Caco-2 (cell line): ENCODE data around the gene FHOD3. TPM values are rescaled to one million over a fixed set of nuclear protein-coding genes. Genes with fewer than 3 reads are reported as not detected.
"Not testable (repeated sequence)": the region's sequence is repeated elsewhere in the genome, so short reads cannot be mapped to it uniquely, and the experiment has no call there.

Experiments
- BruUV-seq: library from RNA; stranded (reverse); fragments of 400-500 nt; replicated peaks from 2 replicates; lab custom pipeline; 2021; lab: Mats Ljungman, UMichigan
- CTCF ChIA-PET: fragments of 300-600 bp; sonication (Branson Sonifier 250); formaldehyde crosslinking; loops from one replicate; lab custom pipeline; 2022; ENCODE audit warnings: antibody characterized with exemption; lab: Charles Lee
- POLR2A ChIA-PET: fragments of 300-600 bp; sonication (Branson Sonifier 250); formaldehyde crosslinking; loops from one replicate; lab custom pipeline; 2022; ENCODE audit warnings: antibody characterized with exemption; lab: Charles Lee
- DNase-seq, 2 experiments: peaks; one replicate each; pipeline versions ENCODE4 v3.0.0 to v3.0.0-alpha.2; 2020 to 2022
- H3K27me3 ChIP-seq: replicated peaks from 2 replicates; pipeline ENCODE4 v1.6.0; 2011; ENCODE audit warnings: low read length; ENCODE audit not compliant: control insufficient read depth, insufficient read depth
- H3K36me3 ChIP-seq: 2 replicates; pipeline ENCODE4 v1.5.1; 2011; ENCODE audit warnings: low read length; ENCODE audit not compliant: control insufficient read depth, insufficient read depth
- H3K4me1 ChIP-seq: fragments of 250-450 bp; sonication (Bioruptor Pico); 2 replicates; pipeline ENCODE4 v1.5.1; 2020; ENCODE audit warnings: mild to moderate bottlenecking
- H3K4me3 ChIP-seq: 2 replicates; pipeline ENCODE4 v1.5.1; 2011; ENCODE audit warnings: low read depth, mild to moderate bottlenecking, control low read depth, low read length
- H3K9me3 ChIP-seq: fragments of 250-450 bp; sonication (Bioruptor Pico); 2 replicates; pipeline ENCODE4 v1.5.1; 2020; ENCODE audit warnings: mild to moderate bottlenecking, moderate library complexity
- H3K27ac Mint-ChIP-seq: one replicate; pipeline ENCODE4 v1.8.0; 2022; ENCODE audit warnings: mixed read lengths; ENCODE audit not compliant: unreplicated experiment
- H3K27me3 Mint-ChIP-seq: one replicate; pipeline ENCODE4 v1.8.0; 2022; ENCODE audit warnings: mixed read lengths; ENCODE audit not compliant: insufficient read depth, unreplicated experiment
- H3K36me3 Mint-ChIP-seq: one replicate; pipeline ENCODE4 v1.8.0; 2022; ENCODE audit warnings: mild to moderate bottlenecking, mixed read lengths; ENCODE audit not compliant: insufficient read depth, unreplicated experiment
- H3K4me1 Mint-ChIP-seq: one replicate; pipeline ENCODE4 v1.8.0; 2022; ENCODE audit warnings: low read depth, mixed read lengths; ENCODE audit not compliant: unreplicated experiment
- H3K4me3 Mint-ChIP-seq: one replicate; pipeline ENCODE4 v1.8.0; 2022; ENCODE audit warnings: mild to moderate bottlenecking, moderate library complexity, mixed read lengths; ENCODE audit not compliant: unreplicated experiment
- H3K9me3 Mint-ChIP-seq: one replicate; pipeline ENCODE4 v1.8.0; 2022; ENCODE audit warnings: mixed read lengths; ENCODE audit not compliant: unreplicated experiment
- intact Hi-C: fragments of 100-400 bp; cut with micrococcal nuclease; formaldehyde crosslinking; loops from one replicate; pipeline ENCODE4 v1.10.0; 2022; ENCODE audit not compliant: unreplicated experiment
- total RNA-seq: library from RNA; stranded (reverse); gene quantifications from 2 replicates; pipeline ENCODE4 v1.2.3, GENCODE V29; 2022
- TF ChIP-seq, protein P1 (sequence below), 2 experiments: fragments of 200-600 bp in 1 of 2; IDR thresholded peaks; 1 replicate in 1 of 2; 2 replicates in 1 of 2; pipeline versions ENCODE4 v1.5.1 to v1.8.0; 2011 to 2022; ENCODE audit warnings: antibody characterized with exemption in 1 of 2, control low read depth in 1 of 2, inconsistent platforms in 1 of 2, low read depth in 1 of 2, low read length in 1 of 2, mild to moderate bottlenecking in 1 of 2, moderate library complexity in 1 of 2; ENCODE audit not compliant: insufficient read depth in 1 of 2, severe bottlenecking in 1 of 2, unreplicated experiment in 1 of 2

Gene FHOD3
- total RNA-seq, 1 experiment from 2014 or later, result not detected

DNA sequence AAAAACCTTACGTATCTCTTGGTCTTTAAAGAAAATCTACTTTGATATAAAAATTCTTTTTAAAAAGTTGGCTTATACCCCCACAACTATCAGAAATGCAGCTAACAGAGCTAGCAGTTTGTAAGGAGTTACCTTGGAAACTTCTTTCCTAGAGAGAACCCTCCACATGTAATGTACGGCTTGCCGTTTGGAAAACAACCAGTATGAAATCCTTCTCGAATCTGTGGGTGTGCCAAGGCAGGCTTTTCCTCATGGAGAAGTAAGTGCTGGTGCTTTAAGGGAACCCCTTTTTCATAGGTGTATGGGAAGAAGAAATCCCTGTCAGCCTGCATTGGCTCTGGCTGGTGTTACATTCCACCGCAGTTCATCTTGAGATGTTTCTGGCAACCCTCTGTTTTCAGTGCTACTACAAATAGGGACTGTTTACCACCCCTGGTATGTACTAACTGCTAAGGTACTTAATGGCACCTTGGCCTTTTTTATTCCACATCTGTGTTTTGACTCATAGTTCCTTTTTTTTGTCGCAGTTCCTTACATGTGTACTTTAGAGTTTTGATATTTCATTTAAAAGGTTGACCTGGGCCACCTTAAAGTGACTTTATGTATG is 248.4 kb downstream of the FHOD3 start:
- H3K4me1 Mint-ChIP-seq, result no peaks in the 10 kb centered on the region
- TF ChIP-seq, protein P1, sequence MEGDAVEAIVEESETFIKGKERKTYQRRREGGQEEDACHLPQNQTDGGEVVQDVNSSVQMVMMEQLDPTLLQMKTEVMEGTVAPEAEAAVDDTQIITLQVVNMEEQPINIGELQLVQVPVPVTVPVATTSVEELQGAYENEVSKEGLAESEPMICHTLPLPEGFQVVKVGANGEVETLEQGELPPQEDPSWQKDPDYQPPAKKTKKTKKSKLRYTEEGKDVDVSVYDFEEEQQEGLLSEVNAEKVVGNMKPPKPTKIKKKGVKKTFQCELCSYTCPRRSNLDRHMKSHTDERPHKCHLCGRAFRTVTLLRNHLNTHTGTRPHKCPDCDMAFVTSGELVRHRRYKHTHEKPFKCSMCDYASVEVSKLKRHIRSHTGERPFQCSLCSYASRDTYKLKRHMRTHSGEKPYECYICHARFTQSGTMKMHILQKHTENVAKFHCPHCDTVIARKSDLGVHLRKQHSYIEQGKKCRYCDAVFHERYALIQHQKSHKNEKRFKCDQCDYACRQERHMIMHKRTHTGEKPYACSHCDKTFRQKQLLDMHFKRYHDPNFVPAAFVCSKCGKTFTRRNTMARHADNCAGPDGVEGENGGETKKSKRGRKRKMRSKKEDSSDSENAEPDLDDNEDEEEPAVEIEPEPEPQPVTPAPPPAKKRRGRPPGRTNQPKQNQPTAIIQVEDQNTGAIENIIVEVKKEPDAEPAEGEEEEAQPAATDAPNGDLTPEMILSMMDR (IDR thresholded peaks at IDR 0.05; ENCODE audit: insufficient read depth in 1 of 2, low read depth in 1 of 2, low read length in 1 of 2, severe bottlenecking in 1 of 2, unreplicated experiment in 1 of 2), result no peak
- POLR2A ChIA-PET, result no interaction called here
- no peak overlapping the region for H3K4me3 Mint-ChIP-seq
- intact Hi-C loops, result no loop called here
- no TSS peak for BruUV-seq
- H3K36me3 Mint-ChIP-seq, result no peaks in the 10 kb centered on the region
- H3K27ac Mint-ChIP-seq, result no peak overlapping the region
- H3K27me3 ChIP-seq, result no peaks in the 10 kb centered on the region
- H3K36me3 ChIP-seq, result no peaks in the 10 kb centered on the region
- H3K4me1 ChIP-seq, result no peaks in the 10 kb centered on the region
- peaks cover 5% of the 10 kb centered on the region for H3K27me3 Mint-ChIP-seq
- no peak overlapping the region for H3K4me3 ChIP-seq
- CTCF ChIA-PET, result no interaction called here
- H3K9me3 ChIP-seq, result no peaks in the 10 kb centered on the region
- no peaks in the 10 kb centered on the region for H3K9me3 Mint-ChIP-seq
- no peak for DNase-seq

DNA sequence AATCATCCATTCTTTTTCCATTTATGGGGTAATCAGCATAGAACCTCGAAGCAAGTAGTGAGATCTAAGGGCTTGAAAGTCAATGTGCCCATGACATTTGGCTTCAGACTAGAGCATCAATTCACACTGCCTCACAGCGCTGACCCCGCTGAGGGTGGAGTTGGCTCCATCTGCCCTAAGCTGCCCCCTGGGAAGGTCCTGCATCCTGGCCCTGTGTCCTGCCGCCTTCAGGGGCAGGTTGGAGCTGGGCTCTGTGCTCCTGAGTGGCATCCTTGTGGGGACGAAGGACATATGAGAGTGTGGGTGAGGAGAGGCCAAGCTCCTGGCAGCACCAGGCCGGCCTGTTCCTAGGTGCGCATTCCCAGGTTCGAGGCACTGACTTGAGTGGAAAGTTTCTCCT is 249.4 kb downstream of the FHOD3 start:
- Mint-ChIP-seq H3K36me3 (no peaks in the 10 kb centered on the region), H3K27ac (no peak overlapping the region), H3K4me3 (no peak overlapping the region), H3K9me3 (no peaks in the 10 kb centered on the region), H3K4me1 (no peaks in the 10 kb centered on the region), H3K27me3 (peaks cover 5% of the 10 kb centered on the region)
- TF ChIP-seq, protein P1 (IDR thresholded peaks at IDR 0.05; ENCODE audit: insufficient read depth in 1 of 2, low read depth in 1 of 2, low read length in 1 of 2, severe bottlenecking in 1 of 2, unreplicated experiment in 1 of 2), result no peak
- intact Hi-C loops, result no loop called here
- Histone ChIP-seq H3K4me3 (no peak overlapping the region), H3K27me3 (no peaks in the 10 kb centered on the region), H3K4me1 (no peaks in the 10 kb centered on the region), H3K36me3 (no peaks in the 10 kb centered on the region), H3K9me3 (no peaks in the 10 kb centered on the region)
- no peak for DNase-seq
- CTCF ChIA-PET, result no interaction called here
- BruUV-seq, result no TSS peak
- POLR2A ChIA-PET, result no interaction called here

DNA sequence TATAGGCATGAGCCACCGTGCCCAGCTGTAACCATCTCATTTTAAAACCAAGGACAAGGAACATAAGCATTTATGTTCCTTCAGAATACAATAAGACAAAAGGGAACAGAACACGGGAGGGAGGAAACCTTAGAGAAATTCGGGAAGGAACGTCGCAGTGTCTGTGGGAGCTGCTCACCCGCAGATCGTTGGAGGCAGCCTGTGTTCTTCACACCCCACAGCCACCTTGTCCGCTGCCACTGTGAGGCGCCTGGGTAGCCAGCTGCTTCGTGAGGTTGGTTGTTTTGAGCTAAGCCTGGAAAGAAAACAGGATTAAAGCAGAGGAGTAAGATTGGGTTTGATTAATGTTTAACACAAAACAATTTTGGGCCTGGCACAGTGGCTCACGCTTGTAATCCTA is 250.0 kb downstream of the FHOD3 start:
- H3K36me3 ChIP-seq, result no peaks in the 10 kb centered on the region
- Mint-ChIP-seq H3K36me3 (no peaks in the 10 kb centered on the region), H3K4me3 (no peak overlapping the region), H3K27me3 (peaks cover 5% of the 10 kb centered on the region), H3K9me3 (no peaks in the 10 kb centered on the region), H3K27ac (no peak overlapping the region), H3K4me1 (no peaks in the 10 kb centered on the region)
- no peak for DNase-seq
- H3K9me3 ChIP-seq, result no peaks in the 10 kb centered on the region
- BruUV-seq, result no TSS peak
- no peaks in the 10 kb centered on the region for H3K27me3 ChIP-seq
- ChIA-PET POLR2A (no interaction called here), CTCF (interaction anchor here (0.5 kb wide), 1 partner anchor 20 kb away, joined by 4 read pairs; no protein-coding TSS in a partner anchor)
- TF ChIP-seq, protein P1 (IDR thresholded peaks at IDR 0.05; ENCODE audit: insufficient read depth in 1 of 2, low read depth in 1 of 2, low read length in 1 of 2, severe bottlenecking in 1 of 2, unreplicated experiment in 1 of 2), result no peak
- intact Hi-C loops, result no loop called here
- H3K4me3 ChIP-seq, result no peak overlapping the region
- no peaks in the 10 kb centered on the region for H3K4me1 ChIP-seq

DNA sequence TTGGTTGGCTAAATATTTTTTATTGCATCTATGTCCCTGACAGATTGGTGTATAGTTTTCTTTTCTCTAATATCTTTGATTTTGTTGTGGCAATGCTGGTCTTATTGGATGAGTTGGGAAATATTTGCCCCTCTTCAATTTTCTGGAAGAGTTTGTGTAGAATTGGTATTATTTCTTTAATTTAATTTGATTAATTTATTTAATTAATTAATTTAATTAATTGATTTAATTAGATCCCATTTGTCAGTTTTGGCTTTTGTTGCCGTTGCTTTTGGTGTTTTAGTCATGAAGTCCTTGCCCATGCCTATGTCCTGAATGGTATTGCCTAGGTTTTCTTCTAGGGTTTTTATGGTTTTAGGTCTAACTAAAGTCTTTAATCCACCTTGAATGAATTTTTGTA is 253.8 kb downstream of the FHOD3 start:
- BruUV-seq, POLR2A ChIA-PET, H3K9me3 ChIP-seq, CTCF ChIA-PET, H3K27ac Mint-ChIP-seq, H3K4me3 Mint-ChIP-seq, H3K4me3 ChIP-seq, H3K36me3 ChIP-seq, DNase-seq, H3K9me3 Mint-ChIP-seq, H3K4me1 ChIP-seq, H3K36me3 Mint-ChIP-seq, intact Hi-C loops, H3K27me3 ChIP-seq, H3K27me3 Mint-ChIP-seq, H3K4me1 Mint-ChIP-seq: not testable (repeated sequence)
